H1 (cell line): Measurements from ENCODE around the gene TYR.
"Not testable (repeated sequence)": the region's sequence is repeated elsewhere in the genome, so short reads cannot be mapped to it uniquely, and the experiment has no call there.

ENCODE experiments used
- ATF3 ChIP-seq: IDR thresholded peaks from 2 replicates; pipeline ENCODE4 v1.6.1; 2011; ENCODE audit warnings: low read depth, mild to moderate bottlenecking, low read length; ENCODE audit not compliant: insufficient read depth
- EZH2 ChIP-seq: fragments of 200-600 bp; sonication (generic); IDR thresholded peaks from 2 replicates; pipeline ENCODE4 v1.7.1; 2012; ENCODE audit warnings: low read depth, mild to moderate bottlenecking, moderate library complexity, low read length, inconsistent platforms; ENCODE audit not compliant: severe bottlenecking
- SIN3A ChIP-seq, 2 experiments: IDR thresholded peaks in 1 of 2; conservative IDR thresholded peaks in 1 of 2; 2 replicates each; pipeline ENCODE4 v1.6.1; 2011 to 2012; ENCODE audit warnings: low read length in 2 of 2, improper control_type of control experiment in 1 of 2, low read depth in 1 of 2, mild to moderate bottlenecking in 1 of 2
- TEAD4 ChIP-seq: IDR thresholded peaks from 2 replicates; pipeline ENCODE4 v1.6.1; 2012; ENCODE audit warnings: low read depth, low read length, inconsistent platforms, mixed read lengths
- TF ChIP-seq, protein P1 (sequence below), 3 experiments: IDR thresholded peaks; 1 replicate in 2 of 3; 2 replicates in 1 of 3; pipeline versions ENCODE4 v1.5.1 to v1.6.1; 2011; ENCODE audit warnings: low read length in 3 of 3, mild to moderate bottlenecking in 3 of 3, inconsistent platforms in 2 of 3, low read depth in 1 of 3, moderate library complexity in 1 of 3; ENCODE audit not compliant: insufficient read depth in 1 of 3; ENCODE audit errors: control extremely low read depth in 1 of 3

DNA sequence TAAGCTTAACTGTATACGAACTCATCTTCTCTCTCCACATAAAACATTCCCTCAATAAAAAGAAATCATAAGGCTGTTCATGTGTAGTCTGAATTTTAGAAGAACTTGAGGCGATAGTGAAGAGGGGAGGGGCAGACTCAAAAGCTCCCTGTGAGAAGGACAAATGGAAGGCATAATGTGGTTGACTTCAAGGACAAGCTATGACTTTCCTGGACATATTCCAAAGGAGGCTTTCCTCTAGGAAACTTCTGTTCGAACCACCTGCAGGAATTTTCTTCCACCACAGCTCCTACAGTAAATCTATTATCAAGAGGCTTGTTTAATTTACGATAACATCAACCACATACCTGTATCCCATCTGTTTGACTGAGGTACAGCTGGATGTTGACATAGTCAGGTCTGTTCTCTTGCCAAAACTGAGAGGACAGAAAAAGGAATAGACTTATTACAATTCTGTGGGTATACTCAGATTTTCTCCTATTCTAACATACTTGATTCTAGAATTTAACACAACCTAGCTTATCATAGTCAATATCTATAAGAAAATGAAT, 159.5 kb downstream of the TYR start:
- not testable (repeated sequence) for TF ChIP-seq SIN3A (conservative IDR thresholded peaks at IDR 0.05 in 1 of 2, IDR thresholded peaks at IDR 0.05 in 1 of 2; ENCODE audit: low read depth in 1 of 2, low read length in 2 of 2); TEAD4; ATF3; EZH2
- TF ChIP-seq, protein P1, sequence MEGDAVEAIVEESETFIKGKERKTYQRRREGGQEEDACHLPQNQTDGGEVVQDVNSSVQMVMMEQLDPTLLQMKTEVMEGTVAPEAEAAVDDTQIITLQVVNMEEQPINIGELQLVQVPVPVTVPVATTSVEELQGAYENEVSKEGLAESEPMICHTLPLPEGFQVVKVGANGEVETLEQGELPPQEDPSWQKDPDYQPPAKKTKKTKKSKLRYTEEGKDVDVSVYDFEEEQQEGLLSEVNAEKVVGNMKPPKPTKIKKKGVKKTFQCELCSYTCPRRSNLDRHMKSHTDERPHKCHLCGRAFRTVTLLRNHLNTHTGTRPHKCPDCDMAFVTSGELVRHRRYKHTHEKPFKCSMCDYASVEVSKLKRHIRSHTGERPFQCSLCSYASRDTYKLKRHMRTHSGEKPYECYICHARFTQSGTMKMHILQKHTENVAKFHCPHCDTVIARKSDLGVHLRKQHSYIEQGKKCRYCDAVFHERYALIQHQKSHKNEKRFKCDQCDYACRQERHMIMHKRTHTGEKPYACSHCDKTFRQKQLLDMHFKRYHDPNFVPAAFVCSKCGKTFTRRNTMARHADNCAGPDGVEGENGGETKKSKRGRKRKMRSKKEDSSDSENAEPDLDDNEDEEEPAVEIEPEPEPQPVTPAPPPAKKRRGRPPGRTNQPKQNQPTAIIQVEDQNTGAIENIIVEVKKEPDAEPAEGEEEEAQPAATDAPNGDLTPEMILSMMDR (IDR thresholded peaks at IDR 0.05; ENCODE audit: control extremely low read depth in 1 of 3, insufficient read depth in 1 of 3, low read depth in 1 of 3, low read length in 3 of 3) = not testable (repeated sequence)
